Measurements from ENCODE around the gene ADGRL3.

DNA sequence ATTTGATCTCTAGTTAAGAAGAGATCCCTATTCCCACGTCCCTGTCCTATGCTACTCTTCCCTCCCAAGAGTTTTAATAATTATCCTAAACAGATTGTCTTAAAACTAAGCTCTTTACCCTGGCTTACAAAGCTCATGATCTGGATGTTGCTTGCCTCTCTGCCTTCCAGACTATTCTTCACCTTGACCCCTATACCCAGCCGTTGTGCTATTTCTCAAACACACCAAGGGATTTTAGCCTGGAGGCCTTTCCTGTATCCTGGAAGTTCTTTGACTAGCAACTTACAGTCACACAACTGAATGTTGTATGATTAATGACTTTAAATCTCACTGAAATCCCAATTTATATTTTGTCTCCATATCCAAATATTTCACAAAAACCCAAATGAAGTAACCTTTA, 314.9 kb downstream of the ADGRL3 start:
- TF ChIP-seq POLR2A (IDR thresholded peaks at IDR 0.05) = no peak
- no peak for TF ChIP-seq CTCF (IDR thresholded peaks at IDR 0.05)
- no peak for TF ChIP-seq EP300 (IDR thresholded peaks at IDR 0.05)
